GM12864 (cell line): ENCODE data around the gene RIMBP2.
A peak's percentile ranks its signal among the peaks of the same experiment; 100 is the strongest.

Experiments used
- DNase-seq: peaks from one replicate; pipeline ENCODE4 v3.0.0-alpha.2; 2011; ENCODE audit warnings: low read depth
- H3K4me3 ChIP-seq: 2 replicates; pipeline ENCODE4 v1.5.1; 2011; ENCODE audit warnings: mild to moderate bottlenecking, low read depth, low read length, control low read depth
- TF ChIP-seq, protein P1 (sequence below): IDR thresholded peaks from 2 replicates; pipeline ENCODE4 v1.5.1; 2011; ENCODE audit warnings: low read depth, mild to moderate bottlenecking, moderate library complexity, low read length, control low read depth, inconsistent platforms; ENCODE audit errors: missing control alignments

Gene RIMBP2

DNA sequence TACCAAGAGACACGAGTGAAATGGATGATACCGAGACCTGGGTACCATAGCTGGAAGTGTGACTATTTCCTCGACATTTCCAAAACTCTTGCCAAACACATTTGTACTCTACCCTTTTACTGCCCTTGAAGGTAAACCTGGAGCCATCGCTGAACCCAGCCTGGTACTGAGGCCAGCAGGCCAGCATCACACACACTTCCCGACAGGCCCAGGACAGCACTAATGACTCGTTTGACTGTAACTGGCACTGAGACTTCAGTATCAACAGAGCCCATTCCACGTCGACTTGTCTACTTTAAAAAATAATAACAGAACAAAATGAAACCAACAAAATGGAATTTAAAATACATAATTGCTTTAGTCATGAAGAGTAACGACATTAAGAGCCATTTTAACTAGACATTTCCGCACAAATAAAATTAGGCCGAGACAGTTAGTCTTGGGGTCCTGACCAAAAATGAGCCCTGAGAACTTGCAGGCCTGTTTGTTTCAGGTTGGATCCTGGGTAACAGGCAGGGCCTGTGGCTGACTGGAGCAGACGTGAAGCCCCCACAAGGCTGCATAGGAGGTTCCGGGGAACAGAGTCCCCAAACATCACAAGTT, 94.3 kb downstream of the RIMBP2 start:
- no peak for DNase-seq
- TF ChIP-seq, protein P1, sequence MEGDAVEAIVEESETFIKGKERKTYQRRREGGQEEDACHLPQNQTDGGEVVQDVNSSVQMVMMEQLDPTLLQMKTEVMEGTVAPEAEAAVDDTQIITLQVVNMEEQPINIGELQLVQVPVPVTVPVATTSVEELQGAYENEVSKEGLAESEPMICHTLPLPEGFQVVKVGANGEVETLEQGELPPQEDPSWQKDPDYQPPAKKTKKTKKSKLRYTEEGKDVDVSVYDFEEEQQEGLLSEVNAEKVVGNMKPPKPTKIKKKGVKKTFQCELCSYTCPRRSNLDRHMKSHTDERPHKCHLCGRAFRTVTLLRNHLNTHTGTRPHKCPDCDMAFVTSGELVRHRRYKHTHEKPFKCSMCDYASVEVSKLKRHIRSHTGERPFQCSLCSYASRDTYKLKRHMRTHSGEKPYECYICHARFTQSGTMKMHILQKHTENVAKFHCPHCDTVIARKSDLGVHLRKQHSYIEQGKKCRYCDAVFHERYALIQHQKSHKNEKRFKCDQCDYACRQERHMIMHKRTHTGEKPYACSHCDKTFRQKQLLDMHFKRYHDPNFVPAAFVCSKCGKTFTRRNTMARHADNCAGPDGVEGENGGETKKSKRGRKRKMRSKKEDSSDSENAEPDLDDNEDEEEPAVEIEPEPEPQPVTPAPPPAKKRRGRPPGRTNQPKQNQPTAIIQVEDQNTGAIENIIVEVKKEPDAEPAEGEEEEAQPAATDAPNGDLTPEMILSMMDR: no peak
- H3K4me3 ChIP-seq: no peak overlapping the region

DNA sequence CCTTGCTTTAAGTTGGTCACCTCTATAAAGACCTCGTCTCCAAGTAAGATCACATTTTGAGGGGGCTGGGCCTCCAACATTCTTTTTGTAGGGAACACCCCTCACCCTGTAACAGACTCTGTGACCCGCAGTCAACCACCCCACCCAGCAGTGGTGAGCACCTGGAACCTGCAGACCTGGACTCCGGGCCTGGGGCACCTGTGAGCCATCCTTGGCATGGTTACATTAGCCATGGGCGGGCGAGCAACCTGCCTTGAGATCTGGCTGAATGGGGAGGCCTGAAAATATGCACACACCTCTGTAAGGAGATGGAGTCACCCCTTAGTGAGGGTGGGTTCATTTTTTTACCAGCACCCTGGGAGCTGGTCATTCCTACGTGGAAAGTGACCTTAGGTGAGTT, 95.3 kb downstream of the RIMBP2 start:
- DNase-seq: no peak
- TF ChIP-seq, protein P1: no peak
- H3K4me3 ChIP-seq: no peak overlapping the region

DNA sequence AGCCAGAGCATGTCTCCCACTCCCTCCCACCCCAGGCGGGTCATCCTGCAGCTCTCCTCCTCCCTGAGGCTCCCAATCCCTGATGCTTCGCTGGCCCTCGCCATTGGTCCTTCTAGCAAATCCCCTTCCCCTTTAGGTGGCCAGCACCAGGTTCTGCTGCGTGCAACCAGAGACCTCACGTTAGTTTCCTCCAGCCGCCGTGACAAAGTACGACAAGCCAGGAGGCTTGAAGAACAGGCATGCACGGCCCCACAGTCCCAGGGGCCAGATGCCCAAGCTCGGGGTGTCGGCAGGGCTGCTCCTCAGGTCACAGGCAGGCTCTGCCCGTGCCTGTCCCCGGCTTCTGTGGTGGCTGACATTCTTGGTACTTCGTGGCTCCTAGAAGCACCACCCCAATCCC, 95.8 kb downstream of the RIMBP2 start:
- TF ChIP-seq, protein P1: no peak
- H3K4me3 ChIP-seq: no peak overlapping the region
- DNase-seq: no peak

DNA sequence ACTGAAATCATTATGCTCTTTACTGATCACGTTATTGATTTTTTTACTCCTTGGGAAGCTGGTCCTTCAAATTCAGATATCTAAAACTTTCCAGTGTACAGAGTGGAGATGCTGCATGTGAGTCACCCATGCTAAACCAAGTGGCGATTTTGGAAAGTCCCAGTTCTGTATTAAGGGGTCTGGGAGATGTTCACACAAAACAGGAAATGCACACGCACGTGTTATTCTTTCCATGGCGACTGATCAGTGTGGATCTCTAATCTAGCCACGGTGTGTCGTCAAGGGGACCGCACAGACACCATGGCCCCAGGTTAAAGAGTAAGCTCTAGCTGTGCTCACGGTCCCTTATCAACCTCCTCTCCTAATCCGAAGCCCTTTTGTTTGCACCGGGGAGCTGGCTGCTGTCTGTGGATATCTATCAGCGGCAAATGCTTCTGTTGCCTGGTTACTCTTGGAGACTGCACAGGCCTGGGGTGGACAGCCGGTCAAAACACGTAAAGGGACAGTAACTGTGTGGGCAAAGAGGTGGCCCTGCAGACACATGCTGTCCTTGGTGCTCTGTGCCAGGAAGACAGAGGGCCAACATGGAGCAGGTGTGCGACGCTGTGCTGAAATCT, 96.6 kb downstream of the RIMBP2 start:
- DNase-seq: peak; percentile 3
- H3K4me3 ChIP-seq: no peak overlapping the region
- TF ChIP-seq, protein P1: no peak

DNA sequence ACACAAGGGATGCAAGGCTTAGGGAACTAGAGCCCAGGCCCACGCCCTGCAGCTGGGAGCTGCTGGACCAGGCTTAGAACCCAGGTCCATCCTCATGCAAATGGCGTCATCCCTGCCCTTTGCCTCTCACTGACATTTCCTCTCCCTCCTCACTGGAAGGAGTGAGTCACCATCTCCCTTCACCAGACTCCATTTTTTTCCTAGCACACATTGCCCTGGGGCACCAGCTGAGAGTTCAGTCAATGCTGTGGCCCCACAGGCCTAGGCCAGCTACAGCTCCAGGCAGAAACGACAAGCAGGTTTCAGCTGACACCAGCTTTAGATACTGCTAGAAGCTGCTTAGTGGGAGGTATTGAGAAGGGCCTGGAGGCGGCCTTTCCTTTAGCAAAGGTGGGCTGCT, 98.9 kb downstream of the RIMBP2 start:
- H3K4me3 ChIP-seq: no peak overlapping the region
- TF ChIP-seq, protein P1: no peak
- no peak for DNase-seq

DNA sequence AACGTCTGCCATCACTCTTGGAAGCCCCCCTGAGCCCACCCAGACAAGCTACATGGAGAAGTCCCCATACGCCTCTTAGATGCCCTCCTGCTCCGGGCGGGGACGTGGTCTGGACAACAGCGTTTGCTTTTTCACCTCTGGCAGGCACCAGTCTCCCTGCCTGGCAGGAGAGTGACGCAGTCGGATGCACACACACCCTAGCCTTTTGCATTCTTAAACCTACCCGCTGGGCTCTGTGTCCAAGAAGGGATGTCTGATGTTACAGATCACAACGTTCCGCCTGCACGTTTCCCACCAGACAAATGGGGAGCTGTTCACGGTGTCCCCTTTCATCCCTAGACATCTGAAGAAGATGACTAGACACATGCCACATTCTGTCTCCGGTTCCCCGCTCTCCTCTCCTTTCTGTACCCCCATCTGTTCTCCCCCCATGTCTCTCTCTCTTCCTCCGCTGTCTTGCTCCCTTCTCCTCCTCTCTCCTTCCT, 100.2 kb downstream of the RIMBP2 start:
- DNase-seq: no peak
- H3K4me3 ChIP-seq: no peak overlapping the region
- TF ChIP-seq, protein P1: no peak

DNA sequence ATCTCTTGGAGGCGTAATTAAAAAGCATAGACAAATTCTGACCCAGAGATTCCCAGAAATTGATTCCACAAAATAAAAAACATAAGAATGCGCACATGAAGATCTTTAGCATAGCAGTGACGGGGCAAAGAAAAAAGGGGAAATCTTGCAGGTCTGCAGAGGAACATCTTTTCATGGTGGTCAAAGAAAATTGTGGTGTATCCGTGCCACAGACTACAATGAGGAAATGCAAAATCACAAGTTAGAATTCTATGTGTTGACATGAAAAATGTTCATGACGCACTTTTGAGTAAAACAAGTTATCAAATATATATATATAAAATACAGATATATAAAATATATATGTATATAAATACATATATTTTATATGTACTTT, 101.6 kb downstream of the RIMBP2 start:
- DNase-seq: no peak
- no peak overlapping the region for H3K4me3 ChIP-seq
- TF ChIP-seq, protein P1: no peak
